Measurements from ENCODE around the gene C17orf75.
"Not testable (repeated sequence)": the region's sequence is repeated elsewhere in the genome, so short reads cannot be mapped to it uniquely, and the experiment has no call there.

The C17orf75 gene, protein sequence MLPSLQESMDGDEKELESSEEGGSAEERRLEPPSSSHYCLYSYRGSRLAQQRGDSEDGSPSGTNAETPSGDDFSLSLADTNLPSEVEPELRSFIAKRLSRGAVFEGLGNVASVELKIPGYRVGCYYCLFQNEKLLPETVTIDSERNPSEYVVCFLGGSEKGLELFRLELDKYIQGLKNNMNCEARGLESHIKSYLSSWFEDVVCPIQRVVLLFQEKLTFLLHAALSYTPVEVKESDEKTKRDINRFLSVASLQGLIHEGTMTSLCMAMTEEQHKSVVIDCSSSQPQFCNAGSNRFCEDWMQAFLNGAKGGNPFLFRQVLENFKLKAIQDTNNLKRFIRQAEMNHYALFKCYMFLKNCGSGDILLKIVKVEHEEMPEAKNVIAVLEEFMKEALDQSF

GRCh38 chr17:32341857-32342602 lies at the start of gene C17orf75:
TSS of gene C17orf75 (minus strand) at chr17:32342173. CDS start at chr17:32342139, 34 bp downstream.
- in situ Hi-C loops (cut with MboI; ENCODE audit: low pct_unique_long_range_greater_than_20kb, low sequenced_read_pairs) = no loop called here
- peak; percentile 85 for DNase-seq

DNA sequence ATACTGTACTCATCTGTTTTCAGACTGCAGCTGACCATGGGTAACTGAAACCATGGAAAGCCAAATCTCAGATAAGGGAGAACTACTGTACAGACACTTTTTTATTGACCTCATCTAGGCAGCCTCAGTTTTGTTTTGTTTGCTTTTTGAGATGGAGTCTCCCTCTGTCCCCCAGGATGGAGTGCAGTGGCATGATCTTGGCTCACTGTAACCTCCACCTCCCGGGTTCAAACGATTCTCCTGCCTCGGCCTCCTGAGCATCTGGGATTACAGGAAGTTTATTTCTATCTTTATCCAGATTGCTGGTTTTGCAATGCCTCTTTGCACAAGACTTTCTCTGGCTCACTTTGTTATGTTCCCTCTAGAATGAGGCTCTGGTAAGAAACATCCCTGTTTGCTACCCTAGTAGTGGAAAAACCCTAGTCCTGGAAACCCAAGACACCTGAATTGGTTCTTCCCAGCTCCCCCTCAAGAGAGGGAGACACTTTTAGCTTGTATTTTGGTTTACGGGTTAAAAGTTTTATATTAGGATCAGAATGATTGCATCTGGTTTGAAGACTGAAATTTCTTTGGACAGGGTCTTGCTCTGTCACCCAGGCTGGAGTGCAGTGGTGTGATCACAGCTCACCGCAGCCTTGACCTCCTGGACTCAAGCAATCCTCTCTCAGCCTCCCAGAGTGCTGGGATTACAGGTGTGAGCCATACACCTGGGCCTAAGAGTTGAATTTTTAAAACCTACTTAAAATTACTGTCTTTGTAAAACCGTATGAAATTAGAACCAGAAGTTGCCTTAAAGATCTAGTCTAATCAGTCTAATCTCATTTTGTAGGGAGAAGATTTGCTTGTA lies 46.9 kb upstream of the C17orf75 start:
- DNase-seq = no peak
- in situ Hi-C loops (cut with MboI; ENCODE audit: low pct_unique_long_range_greater_than_20kb, low sequenced_read_pairs) = no loop called here

DNA sequence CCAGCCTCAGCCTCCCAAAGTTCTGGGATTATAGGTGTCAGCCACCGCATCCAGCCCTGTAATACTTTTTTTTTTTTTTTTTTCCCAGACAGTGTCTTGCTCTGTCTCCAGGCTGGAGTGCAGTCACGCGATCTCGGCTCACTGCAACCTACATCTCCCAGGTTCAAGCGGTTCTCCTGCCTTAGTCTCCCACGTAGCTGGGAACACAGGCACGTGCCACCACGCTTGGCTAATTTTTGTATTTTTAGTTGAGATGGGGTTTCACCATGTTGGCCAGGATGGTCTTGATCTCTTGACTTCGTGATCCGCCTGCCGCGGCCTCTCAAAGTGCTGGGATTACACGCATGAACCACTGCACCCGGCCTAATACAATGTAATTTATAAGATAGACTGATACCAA lies 46.2 kb upstream of the C17orf75 start:
- in situ Hi-C loops (cut with MboI; ENCODE audit: low pct_unique_long_range_greater_than_20kb, low sequenced_read_pairs) = not testable (repeated sequence)

GRCh38 chr17:32386844-32387243 lies 44.9 kb upstream of the C17orf75 start:
- no peak for DNase-seq
- in situ Hi-C loops (cut with MboI; ENCODE audit: low pct_unique_long_range_greater_than_20kb, low sequenced_read_pairs) = no loop called here

More for the DNA sequence above, 46.2 kb upstream of the C17orf75 start:
- not testable (repeated sequence) for DNase-seq

DNA sequence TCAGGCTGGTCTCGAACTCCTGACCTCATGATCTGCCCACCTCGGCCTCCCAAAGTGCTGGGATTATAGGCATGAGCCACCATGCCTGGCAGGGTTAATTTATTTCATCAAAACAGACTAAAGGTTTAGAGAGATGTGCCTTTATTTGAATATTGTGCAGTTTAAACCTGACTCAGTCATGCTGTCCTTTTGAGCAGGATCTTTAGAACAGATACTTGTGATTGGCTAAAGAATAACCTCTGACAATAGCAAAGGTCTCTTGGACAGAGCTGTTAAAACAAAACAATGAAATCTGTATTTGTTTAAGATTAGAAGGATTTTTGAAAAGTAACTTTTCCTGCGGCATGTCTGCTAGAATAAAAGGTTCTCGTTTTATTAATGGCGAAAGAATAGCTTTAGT lies 44.0 kb upstream of the C17orf75 start:
- in situ Hi-C loops (cut with MboI; ENCODE audit: low pct_unique_long_range_greater_than_20kb, low sequenced_read_pairs) = no loop called here
- no peak for DNase-seq

GRCh38 chr17:32385121-32385520 lies 43.1 kb upstream of the C17orf75 start:
- in situ Hi-C loops (cut with MboI; ENCODE audit: low pct_unique_long_range_greater_than_20kb, low sequenced_read_pairs) = no loop called here
- no peak for DNase-seq

GRCh38 chr17:32383926-32384434 lies 42.0 kb upstream of the C17orf75 start:
- no peak for DNase-seq
- in situ Hi-C loops (cut with MboI; ENCODE audit: low pct_unique_long_range_greater_than_20kb, low sequenced_read_pairs) = no loop called here

DNA sequence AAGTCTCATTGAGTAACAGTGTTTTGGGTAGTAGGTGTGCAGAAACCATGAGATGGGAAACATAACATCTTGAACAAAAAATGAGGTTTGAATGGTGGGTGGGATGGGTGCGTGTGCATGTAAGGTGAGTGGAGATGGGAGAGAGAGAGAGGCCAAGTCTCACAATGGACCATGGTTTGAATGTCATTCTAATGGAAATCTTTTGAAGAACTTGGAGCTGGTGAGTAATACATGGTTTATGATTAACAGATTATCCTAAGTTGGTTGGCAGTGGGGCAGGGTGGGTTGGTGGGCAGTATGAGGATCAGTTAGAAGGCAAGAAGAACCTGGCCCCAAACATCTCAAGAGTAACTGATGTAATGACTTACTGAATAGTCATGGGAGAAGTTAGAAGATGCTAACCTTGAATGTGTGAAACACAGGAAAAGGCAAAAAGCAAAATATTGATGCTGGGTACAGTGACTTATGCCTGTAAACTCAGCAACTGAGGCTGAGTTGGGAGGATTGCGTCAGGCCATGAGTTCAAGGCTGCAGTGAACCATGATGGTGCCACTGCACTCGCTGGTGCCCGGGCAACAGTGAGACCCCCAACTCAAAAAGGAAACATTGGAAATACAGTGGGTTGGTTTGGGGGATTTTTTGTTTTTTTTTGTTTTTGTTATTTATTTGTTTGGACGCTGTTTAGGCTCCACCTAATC lies 40.7 kb upstream of the C17orf75 start:
- DNase-seq = no peak
- in situ Hi-C loops (cut with MboI; ENCODE audit: low pct_unique_long_range_greater_than_20kb, low sequenced_read_pairs) = no loop called here

DNA sequence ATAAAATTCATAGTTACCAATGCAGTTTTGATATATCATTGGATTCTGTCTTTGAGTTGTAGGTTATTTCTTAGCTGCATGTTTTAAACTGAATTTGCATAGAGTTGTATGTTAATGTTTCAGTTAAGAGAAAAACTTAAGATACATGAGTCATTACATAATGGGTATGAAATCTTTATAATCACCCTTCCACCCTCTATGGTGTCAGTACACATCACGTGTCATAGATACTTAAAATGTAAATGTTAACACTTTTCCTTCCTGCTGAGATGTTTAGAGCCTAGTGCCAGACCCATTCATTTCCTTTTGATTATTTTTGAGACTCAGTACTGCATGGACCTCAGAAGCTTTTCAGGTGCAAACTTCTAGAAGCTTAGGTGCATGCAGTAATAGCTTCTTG lies 28.5 kb upstream of the C17orf75 start:
- no peak for DNase-seq
- in situ Hi-C loops (cut with MboI; ENCODE audit: low pct_unique_long_range_greater_than_20kb, low sequenced_read_pairs) = no loop called here

DNA sequence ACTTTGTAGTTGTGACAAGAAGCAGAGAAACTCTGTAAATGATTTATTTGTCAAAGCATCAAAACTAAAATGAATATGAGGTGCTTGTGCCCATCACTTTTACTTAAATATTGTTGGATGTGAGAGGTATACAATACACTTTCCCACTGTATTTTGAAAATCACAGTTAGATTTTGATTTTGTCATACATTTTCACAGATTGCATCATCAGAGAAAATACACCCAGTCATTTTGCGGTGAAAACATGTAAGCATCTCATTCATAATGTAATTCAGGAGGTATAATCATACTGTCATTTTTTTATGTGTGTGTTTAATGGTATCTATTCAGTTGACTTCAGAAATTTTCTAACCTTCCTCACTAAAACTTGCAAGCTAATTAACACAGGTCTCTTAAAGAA lies 19.3 kb upstream of the C17orf75 start:
- no peak for DNase-seq
- in situ Hi-C loops (cut with MboI; ENCODE audit: low pct_unique_long_range_greater_than_20kb, low sequenced_read_pairs) = no loop called here

GRCh38 chr17:32357615-32358014 lies 15.6 kb upstream of the C17orf75 start:
- in situ Hi-C loops (cut with MboI; ENCODE audit: low pct_unique_long_range_greater_than_20kb, low sequenced_read_pairs) = no loop called here
- DNase-seq = no peak

DNA sequence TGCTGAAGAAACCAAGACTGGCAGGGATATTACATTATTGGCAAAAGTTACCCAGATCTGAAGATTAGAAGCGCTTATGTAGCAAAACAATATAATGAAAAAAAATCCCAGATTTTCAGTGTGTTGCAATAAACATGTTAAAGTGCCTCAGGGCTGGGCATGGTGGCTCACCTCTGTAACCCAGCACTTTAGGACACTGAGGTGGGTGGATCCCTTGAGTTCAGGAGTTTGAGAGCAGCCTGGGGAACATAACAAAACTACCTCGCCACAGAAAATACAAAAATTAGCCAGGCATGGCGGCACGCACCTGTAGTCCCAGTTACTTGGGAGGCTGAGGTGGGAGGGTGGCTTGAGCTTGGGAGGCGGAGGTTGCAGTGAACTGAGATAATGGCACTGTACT lies 14.8 kb upstream of the C17orf75 start:
- DNase-seq = no peak
- in situ Hi-C loops (cut with MboI; ENCODE audit: low pct_unique_long_range_greater_than_20kb, low sequenced_read_pairs) = no loop called here

GRCh38 chr17:32356378-32356743 lies 14.4 kb upstream of the C17orf75 start:
- DNase-seq = no peak
- in situ Hi-C loops (cut with MboI; ENCODE audit: low pct_unique_long_range_greater_than_20kb, low sequenced_read_pairs) = no loop called here

DNA sequence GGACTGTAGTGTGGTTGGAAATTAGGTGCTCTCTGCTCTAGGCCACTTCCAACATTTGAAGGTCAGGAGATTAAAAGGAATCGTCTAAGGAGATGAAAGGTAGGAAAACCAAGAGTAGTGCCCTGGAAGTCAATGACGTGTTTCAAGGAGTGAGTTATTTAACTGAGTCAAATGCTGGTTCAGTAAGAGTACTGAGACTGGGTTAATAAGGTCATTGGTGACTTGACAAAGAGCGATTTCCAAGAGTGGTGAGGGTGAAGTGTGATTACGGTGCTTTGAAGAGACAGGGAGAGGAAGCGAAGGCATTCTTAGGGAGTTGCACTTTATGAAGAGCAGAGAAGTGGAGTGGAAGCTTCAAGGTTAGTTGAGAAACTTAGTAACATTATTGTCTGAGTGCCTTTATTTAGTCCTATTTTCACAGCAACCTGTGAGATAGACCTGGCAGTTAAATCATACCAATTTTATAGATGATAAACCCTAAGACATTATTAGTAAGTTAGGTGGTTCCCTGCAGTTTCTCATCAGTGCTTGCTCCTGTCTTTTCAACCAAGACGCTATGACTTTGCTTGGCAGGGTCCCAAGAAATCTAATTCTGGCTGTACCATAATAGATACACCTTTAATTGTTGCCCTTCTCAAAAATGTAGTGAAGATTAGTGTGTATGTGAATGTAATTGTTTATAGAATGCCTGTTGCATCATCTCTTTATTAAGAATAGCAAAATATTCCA lies 13.8 kb upstream of the C17orf75 start:
- no peak for DNase-seq
- in situ Hi-C loops (cut with MboI; ENCODE audit: low pct_unique_long_range_greater_than_20kb, low sequenced_read_pairs) = no loop called here

GRCh38 chr17:32352734-32353133 lies 10.8 kb upstream of the C17orf75 start:
- in situ Hi-C loops (cut with MboI; ENCODE audit: low pct_unique_long_range_greater_than_20kb, low sequenced_read_pairs); DNase-seq: not testable (repeated sequence)

GRCh38 chr17:32350666-32351418 lies 8.9 kb upstream of the C17orf75 start:
- in situ Hi-C loops (cut with MboI; ENCODE audit: low pct_unique_long_range_greater_than_20kb, low sequenced_read_pairs) = no loop called here
- DNase-seq = peak; percentile 77

GRCh38 chr17:32349854-32350665 lies 8.1 kb upstream of the C17orf75 start, which contains the start of gene ZNF207:
TSS of gene ZNF207 (plus strand) at chr17:32350157. CDS start at chr17:32350286, 129 bp downstream.
- peak; percentile 97 for DNase-seq
- in situ Hi-C loops (cut with MboI; ENCODE audit: low pct_unique_long_range_greater_than_20kb, low sequenced_read_pairs) = no loop called here

Data from KBM-7 (cell line).